HL-60/S4 treated with retinoic acid at 250 ng/mL for 4 days and 3 days (cell line): ENCODE data around the gene APOB.
"Not testable (repeated sequence)": the region's sequence is repeated elsewhere in the genome, so short reads cannot be mapped to it uniquely, and the experiment has no call there.

Source experiments
- in situ Hi-C: fragments of 300-500 bp; cut with MboI; formaldehyde crosslinking; loops from 2 replicates; pipeline ENCODE4 v1.7.0; 2022; ENCODE audit warnings: low sequenced_read_pairs

The APOB gene

GRCh38 chr2:21034156-21034971 lies 9.5 kb downstream of the APOB start:
- in situ Hi-C loops, result no loop called here

GRCh38 chr2:21033237-21034155 lies 10.4 kb downstream of the APOB start:
- in situ Hi-C loops, result no loop called here

DNA sequence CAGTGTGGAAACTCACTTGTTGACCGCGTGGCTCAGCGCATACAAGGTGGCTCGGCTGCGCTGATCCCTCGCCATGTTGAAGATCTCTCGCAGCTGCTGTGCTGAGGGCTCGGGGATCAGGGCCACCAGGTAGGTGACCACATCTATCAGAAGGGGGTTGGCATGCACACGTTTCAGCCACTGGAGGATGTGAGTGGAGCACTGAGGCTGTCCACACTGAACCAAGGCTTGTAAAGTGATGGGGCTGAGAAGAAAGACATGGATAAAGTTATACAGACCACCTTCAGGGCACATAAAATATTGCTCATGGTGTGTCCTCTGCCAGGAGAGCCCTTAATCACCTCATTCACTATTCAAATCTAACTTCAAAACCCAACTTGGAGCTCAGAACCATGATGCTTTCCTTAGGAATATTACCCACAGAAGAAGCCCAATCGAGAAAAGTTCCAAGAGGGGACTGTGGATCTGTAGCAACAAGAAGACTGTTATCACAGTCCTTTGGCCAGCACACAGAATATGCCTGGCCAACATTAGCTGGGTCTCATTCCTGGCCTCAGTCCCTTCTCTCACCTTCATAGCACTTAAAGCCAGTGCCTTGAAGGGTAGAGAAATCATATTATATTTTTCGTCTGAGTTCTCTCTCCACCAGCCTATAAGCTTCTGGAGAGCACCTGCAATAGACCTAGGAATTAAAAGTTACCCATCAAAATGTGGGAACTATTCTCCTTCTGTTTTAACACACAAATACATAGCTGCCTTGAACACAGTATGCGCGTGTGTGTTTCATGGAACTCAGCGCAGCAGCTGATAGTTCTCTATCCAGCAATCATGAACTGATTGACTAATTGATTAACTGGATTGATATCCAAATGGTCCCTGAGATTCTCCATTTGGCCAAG lies 11.3 kb downstream of the APOB start:
- in situ Hi-C loops, result no loop called here

- in situ Hi-C loops, result no loop called here
These were observed 12.6 kb downstream of the APOB start for GRCh38 chr2:21030983-21031968.

DNA sequence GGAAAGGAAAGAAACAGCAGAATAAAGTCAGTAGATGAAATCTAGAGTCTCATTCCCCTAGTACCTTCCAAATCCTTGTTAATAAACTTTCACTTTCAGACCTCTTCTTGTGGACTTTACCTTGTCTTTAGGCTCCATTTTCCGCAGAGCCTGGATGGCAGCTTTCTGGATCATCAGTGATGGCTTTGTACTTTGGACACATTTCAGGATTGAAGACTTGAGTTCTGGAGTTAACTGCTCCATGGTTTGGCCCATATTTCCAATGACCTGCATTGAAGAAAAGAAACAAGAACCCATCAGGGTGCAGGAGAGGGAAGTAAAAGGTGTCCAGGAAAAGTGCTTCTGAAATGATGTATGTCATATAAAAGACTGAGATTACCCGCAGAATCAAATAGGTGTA lies 14.4 kb downstream of the APOB start:
- in situ Hi-C loops, result no loop called here

DNA sequence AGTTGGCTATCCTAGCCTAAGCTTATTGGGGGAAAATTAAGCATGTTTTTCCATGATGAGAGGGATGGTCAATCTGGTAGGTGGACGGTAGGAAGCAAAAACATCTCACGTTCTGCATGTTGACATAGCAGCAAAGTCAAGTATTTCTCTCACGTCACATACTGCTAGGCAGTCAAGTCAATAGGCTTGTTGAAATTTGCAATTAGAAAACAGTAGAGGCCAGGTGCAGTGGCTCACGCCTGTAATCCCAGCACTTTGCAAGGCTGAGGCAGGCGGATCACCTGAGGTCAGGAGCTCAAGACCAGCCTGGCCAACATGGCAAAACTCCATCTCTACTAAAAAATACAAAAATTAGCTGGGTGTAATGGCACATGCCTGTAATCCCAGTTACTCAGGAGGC lies 14.9 kb downstream of the APOB start:
- in situ Hi-C loops, result not testable (repeated sequence)

DNA sequence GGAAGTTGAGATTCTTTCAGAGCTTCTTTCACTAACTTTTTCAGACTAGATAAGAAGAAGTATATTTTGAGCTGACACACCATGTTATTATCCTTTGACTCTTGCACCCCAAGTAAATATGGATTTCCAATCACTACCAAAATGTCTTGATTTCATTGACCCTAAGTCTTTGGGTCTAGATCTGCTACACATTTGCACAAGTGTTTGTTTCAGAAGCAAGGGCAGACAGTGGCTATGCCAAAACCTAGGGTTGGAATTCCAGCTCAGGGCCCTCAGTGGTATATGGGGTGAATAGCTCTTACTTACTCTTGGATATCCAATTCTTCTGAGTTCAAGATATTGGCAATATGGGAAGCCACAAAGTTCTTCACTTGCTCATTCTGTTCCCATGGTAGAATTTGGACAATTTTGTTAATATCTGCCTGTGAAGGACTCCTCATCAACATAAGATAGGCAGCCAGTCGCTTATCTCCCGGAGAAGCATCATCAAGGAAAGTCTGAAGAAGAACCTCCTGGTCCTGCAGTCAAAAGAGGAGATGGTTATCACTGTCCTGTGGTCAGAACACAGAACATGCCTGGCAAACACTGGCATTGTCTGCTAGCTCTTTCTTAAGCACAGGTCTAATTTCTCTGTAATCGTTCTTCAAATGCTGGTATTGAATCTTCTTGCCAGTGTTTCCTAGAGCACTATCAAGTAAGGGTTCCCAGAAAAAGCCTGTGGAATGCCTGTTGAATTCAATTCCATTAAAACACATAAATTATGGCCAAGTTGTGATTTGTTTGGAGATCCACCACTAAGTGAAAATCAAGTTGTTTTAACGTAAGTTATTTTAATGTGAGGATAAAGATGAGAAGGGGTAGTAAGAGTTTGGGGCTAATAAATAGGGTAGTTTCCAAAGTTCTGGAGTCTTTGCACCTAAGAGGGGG lies 15.6 kb downstream of the APOB start:
- in situ Hi-C loops, result no loop called here

DNA sequence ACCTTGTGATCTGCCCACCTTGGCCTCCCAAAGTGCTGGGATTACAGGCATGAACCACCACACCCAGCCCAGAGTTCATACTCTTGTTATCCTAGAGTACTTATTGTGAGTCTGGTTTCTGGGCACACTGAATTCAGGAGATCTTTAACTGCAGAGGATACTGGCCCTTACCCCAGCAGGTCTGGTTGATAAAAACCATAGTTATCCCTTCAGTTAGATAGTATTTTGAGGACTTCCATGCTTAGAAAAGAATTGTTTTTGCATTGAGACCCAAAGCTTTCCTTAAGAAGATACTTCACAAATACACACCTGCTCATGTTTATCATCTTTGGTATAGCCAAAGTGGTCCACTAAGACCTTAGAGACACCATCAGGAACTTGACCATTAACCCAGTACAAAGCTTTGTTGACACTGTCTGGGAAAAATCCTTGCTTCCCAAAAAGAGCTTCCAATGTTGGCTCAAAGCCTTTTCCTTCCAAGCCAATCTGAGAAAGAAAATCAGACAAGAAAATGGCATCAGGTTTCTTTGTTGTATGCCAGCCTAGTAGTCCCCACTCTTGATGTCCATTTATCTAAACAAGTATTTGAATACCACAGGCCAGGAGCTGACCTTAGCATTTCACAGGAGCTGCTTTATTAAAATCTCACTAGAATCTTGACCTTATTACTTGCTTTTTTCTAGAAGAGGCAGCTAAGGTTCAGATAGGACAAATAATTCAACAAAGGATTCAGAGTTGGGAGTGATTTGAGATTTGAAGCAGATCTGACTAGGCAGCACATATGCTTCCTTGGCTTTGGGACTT lies 17.2 kb downstream of the APOB start:
- in situ Hi-C loops, result no loop called here

DNA sequence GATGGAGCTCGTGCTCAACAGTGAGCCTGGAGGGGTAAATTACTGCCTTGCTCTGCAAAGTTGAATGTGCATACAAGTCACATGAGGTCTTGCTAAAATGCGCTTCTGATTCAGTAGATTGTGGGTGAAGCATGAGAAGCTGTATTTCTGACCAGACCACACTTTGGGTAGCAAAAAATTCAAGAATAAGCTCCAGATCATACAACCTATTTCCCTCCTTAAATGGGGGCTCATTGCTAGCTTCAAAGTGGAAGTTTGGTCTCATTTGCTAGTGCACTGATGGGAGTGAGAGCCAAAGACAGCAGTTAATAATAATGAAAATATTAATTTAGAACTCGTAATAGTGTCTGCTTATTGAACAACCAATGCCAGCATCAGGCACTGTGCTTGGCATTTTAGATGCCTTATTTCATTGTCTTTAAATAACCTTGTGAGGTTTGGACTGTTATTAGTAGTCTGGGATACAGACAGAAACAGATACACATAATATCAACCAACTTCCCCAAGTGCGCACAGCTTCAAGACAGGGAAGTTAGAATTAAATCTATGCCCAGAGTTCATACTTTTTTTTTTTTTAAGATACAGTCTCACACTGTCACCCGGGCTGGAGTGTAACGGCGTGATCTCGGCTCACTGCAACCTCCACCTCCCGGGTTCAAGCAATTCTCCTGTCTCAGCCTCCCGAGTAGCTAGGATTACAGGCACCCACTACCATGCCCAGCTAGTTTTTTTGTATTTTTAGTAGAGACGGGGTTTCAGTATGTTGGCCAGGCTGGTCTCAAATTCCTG lies 18.0 kb downstream of the APOB start:
- in situ Hi-C loops, result no loop called here

DNA sequence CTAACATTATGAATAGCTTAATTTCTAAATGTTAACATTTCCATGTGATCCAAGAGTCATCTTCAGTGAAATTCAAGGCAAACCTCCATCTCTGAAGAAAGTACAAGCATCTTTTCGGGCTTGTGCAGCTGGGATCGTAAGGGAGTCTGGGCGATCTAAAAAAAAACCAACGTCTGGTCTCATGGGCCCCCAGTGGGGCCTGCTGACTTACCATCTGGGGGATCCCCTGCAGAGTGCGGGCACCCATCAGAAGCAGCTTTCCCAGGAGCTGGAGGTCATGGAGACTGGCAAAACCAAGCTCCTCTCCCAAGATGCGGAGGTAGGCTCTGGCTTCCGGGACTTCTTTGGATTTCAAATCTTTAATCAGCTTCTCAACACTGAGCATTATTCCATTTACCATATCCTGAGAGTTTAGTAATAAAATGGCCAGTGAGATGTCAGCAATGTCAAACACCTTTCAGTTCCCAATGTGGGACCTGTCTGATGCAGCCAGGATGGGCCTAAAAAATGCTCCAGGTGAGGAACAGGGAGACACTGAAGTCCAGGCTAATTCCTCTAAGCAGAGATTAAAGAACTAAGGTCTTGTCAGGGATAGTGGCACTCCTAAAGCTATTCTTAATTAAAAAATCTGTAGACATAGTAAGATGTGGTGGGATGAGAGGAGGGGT lies 19.0 kb downstream of the APOB start:
- in situ Hi-C loops, result no loop called here

- in situ Hi-C loops, result no loop called here
These were observed 19.7 kb downstream of the APOB start for GRCh38 chr2:21024198-21024597.

DNA sequence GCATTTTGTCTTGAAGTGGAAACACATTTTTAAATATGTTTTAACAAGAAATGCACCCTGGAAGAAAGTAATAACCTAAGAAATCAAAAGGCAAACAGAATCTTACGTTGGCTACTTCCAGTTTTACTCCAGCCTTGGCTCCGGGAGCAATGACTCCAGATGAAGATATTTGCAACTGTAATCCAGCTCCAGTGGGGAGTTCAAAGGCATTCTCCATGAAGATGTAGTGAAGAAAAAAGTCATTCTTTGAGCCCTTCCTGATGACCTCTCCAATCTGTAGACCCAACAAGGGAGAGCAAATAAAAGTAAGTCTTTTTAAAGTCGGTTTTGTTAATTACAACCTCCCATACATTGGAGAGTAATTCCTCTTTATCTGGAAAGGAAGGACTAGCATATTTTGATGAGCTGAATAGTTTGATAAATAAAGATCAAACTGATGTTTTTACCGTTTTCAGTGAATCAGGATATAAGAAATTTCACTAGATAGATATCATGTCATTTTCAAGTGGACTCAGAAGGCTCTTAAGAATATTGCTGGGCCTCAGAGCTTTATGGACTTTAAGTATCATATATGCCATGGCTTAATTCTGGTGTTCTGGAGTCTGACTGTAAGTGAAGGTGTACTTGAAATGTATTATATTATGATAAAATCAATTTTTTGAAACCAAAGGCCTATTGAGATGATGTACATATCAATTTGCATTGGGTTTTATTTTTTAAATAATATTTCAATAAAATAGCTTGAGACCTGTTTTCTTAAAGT lies 20.3 kb downstream of the APOB start:
- in situ Hi-C loops, result no loop called here

DNA sequence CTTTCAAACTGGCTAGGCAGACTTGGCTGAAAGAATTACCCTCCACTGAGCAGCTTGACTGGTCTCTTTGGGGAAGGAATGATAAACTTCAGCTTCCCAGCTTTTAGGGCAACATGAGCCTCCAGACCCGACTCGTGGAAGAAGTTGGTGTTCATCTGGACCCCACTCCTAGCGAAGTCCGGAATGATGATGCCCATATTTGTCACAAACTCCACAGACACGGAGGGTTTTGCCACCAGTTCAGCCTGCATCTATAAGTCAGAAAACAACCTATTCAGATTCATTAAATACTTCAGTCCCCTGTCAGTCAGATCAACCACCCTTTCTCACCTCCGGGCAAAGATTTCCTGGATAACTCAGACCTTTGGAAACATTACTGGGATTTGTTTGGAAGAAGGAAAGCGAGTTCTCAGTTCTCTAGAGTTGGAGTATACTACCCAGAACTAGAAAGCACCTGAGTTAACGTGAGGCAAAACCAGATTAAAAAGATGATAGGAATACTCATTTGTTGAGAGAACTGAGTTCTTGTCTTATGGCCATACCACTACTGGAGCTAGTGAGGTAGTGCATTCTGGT lies 21.0 kb downstream of the APOB start:
- in situ Hi-C loops, result no loop called here

DNA sequence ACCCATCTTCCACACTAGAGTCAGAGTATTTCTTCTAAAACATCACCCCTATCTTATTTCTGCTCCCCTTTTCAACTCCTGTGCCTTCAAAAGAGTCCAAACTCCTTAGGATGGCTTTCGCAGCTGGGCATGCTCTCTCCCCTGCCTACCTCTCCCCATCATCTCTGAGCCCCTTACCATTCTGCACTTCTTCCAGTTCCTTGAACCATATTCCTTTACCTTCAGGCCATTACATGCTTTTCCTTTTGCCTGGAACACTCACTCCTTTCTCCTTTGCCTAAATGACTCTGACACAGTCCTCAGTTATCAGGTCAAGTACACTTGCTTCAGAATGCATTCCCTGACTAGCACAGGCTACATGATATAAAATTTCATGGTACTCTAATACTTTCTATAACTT lies 22.4 kb downstream of the APOB start:
- in situ Hi-C loops, result no loop called here

DNA sequence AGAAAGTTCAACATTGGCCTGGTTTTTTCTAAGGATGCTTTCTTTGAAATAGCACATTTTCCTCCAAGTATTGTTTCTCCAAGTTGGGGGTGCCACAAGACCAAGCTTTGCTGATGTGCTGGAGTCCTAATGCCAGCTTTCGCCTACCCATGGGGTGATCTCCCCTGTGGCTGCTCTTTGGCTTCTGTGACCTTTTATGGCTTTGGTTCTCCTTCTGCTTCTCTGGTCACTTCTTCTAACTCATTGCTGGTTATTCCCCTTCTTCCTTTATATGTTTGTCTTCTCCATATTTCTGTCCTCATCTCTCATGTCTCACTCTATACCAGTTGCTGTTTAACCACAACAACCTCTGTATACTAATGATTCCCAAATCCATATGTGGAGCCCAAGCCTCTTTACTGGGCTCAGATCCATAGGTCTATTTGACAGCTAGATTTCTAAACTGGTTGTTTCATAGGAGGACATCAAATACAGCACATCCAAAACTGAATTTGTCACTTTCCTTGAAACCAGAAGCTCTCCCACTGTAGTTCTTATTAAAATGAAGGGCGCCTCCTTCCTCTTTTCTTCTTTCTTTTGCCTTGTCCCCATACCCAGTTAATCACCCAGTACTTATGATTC lies 23.1 kb downstream of the APOB start:
- in situ Hi-C loops, result no loop called here
